Progenitor cell of endocrine pancreas (in vitro differentiated cells): ENCODE measurements around the gene ACO1. TPM values are rescaled to one million over a fixed set of nuclear protein-coding genes. Genes with fewer than 3 reads are reported as not detected.

ENCODE experiments used
- DNase-seq: peaks from one replicate; pipeline ENCODE4 v3.0.0; 2021; ENCODE audit warnings: low spot score; ENCODE audit not compliant: unreplicated experiment
- H3K27ac Mint-ChIP-seq: 2 replicates; pipeline ENCODE4 v1.8.0; 2021; ENCODE audit warnings: mild to moderate bottlenecking, moderate library complexity, mixed read lengths
- H3K27me3 Mint-ChIP-seq: 2 replicates; pipeline ENCODE4 v1.8.0; 2021; ENCODE audit warnings: mixed read lengths
- H3K36me3 Mint-ChIP-seq: 2 replicates; pipeline ENCODE4 v1.8.0; 2022; ENCODE audit warnings: mixed read lengths; ENCODE audit not compliant: insufficient read depth
- H3K4me1 Mint-ChIP-seq: 2 replicates; pipeline ENCODE4 v1.8.0; 2021; ENCODE audit warnings: low read depth, mixed read lengths
- H3K4me3 Mint-ChIP-seq: 2 replicates; pipeline ENCODE4 v1.8.0; 2021; ENCODE audit warnings: low read depth, mild to moderate bottlenecking, moderate library complexity, mixed read lengths
- H3K9me3 Mint-ChIP-seq: 2 replicates; pipeline ENCODE4 v1.8.0; 2021; ENCODE audit warnings: low read depth, mixed read lengths
- total RNA-seq: library from RNA; stranded (reverse); gene quantifications from 2 replicates; pipeline ENCODE4 v1.2.1, GENCODE V29; 2021
- TF ChIP-seq, protein P1 (sequence below): fragments of 200-600 bp; sonication (generic); IDR thresholded peaks from one replicate; pipeline ENCODE4 v1.5.0; 2021; ENCODE audit warnings: antibody characterized with exemption, mild to moderate bottlenecking; ENCODE audit not compliant: unreplicated experiment

The ACO1 gene
- total RNA-seq, 1 donor from 2014 or later = 21.7 TPM

- H3K27me3 Mint-ChIP-seq = no peaks in the 10 kb centered on the region
- no peaks in the 10 kb centered on the region for H3K9me3 Mint-ChIP-seq
- TF ChIP-seq, protein P1, sequence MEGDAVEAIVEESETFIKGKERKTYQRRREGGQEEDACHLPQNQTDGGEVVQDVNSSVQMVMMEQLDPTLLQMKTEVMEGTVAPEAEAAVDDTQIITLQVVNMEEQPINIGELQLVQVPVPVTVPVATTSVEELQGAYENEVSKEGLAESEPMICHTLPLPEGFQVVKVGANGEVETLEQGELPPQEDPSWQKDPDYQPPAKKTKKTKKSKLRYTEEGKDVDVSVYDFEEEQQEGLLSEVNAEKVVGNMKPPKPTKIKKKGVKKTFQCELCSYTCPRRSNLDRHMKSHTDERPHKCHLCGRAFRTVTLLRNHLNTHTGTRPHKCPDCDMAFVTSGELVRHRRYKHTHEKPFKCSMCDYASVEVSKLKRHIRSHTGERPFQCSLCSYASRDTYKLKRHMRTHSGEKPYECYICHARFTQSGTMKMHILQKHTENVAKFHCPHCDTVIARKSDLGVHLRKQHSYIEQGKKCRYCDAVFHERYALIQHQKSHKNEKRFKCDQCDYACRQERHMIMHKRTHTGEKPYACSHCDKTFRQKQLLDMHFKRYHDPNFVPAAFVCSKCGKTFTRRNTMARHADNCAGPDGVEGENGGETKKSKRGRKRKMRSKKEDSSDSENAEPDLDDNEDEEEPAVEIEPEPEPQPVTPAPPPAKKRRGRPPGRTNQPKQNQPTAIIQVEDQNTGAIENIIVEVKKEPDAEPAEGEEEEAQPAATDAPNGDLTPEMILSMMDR = no peak
- H3K36me3 Mint-ChIP-seq = peaks cover 3% of the 10 kb centered on the region
- DNase-seq = no peak
- no peak overlapping the region for H3K27ac Mint-ChIP-seq
- H3K4me3 Mint-ChIP-seq = no peak overlapping the region
- H3K4me1 Mint-ChIP-seq = peaks cover 3% of the 10 kb centered on the region
Observed at GRCh38 chr9:32399110-32399815, 14.8 kb downstream of the ACO1 start.

DNA sequence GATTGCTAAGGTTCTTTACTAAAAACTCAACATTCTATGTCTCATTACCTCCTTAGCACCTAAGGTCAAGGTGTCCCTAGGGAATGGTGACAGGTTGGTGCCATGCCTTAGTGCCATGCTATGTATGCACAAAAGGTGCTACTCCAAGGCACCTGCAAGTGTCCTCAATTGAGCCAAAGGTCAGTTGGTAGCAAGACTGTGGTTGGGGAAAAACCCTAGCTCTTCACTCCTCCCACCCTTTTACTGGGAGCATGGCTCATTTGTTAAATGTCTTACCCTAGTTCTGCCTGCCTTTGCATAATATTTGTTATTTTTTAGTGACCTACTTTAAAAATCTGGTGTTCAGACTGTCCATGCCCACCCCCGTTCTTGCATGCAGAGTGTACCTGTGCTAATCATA lies 17.0 kb downstream of the ACO1 start:
- Mint-ChIP-seq H3K9me3 (no peaks in the 10 kb centered on the region), H3K27ac (no peak overlapping the region), H3K4me1 (peaks cover 3% of the 10 kb centered on the region), H3K27me3 (no peaks in the 10 kb centered on the region), H3K4me3 (no peak overlapping the region), H3K36me3 (peaks cover 9% of the 10 kb centered on the region)
- TF ChIP-seq, protein P1 = no peak
- no peak for DNase-seq

DNA sequence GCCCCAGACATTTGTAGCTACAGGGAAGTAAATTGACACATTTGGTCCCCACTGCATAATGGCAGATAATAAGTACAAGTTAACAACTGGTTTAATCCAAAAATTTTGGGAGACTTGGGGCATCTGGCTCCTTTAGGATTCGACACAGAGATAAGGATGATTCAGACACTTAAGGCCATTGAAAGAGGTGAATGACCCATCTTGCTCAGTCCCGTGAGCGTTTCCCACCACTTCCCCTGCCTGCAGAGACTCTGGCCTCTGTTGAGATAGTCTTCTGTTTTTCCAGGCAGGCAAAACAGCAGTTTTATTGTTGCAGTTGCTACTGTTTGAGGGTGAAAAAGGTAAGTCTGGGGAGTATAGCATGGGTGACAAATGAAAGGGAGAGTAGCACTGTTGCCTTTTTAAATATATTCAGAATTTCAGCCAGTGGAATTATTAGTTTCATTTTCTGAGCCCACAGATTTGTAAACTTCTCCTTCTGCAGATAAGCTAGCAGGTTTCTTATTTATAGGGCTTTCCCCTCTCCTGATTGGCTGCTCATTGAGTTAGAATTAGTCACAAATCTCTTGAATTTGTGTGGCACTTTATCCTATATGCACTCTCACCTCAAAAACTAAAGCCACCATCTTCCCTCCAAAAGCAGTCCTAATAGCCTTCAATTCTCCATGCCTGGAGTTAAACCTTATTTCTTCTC lies 19.3 kb downstream of the ACO1 start:
- no peaks in the 10 kb centered on the region for H3K27me3 Mint-ChIP-seq
- DNase-seq = no peak
- H3K9me3 Mint-ChIP-seq = no peaks in the 10 kb centered on the region
- no peak overlapping the region for H3K4me3 Mint-ChIP-seq
- no peak overlapping the region for H3K27ac Mint-ChIP-seq
- peaks cover 20% of the 10 kb centered on the region for H3K36me3 Mint-ChIP-seq
- peaks cover 3% of the 10 kb centered on the region for H3K4me1 Mint-ChIP-seq
- TF ChIP-seq, protein P1 = no peak

DNA sequence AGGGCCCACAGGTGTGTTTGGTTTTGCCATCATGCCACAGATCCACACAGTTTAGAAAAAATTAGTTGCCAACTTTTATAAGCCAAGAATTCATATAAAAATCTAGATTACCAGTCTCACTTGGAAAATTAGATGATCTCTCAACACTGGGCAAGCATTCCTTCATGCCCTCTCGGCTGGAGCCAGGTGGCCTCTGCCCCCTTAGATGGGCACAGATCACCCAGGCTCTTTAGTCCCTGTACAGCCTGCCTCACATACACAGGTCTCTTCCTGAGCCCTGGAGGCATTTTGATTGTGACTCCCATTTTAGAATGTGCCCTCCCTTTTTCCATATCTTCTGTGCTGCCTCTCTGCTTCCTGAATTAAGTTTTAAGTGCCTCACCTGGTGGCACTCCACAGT lies 20.0 kb downstream of the ACO1 start:
- no peak for DNase-seq
- Mint-ChIP-seq H3K27ac (no peak overlapping the region), H3K4me1 (peaks cover 3% of the 10 kb centered on the region), H3K9me3 (no peaks in the 10 kb centered on the region), H3K4me3 (no peak overlapping the region), H3K27me3 (no peaks in the 10 kb centered on the region), H3K36me3 (peaks cover 23% of the 10 kb centered on the region)
- TF ChIP-seq, protein P1 = no peak

GRCh38 chr9:32404856-32405255 lies 20.4 kb downstream of the ACO1 start:
- DNase-seq = no peak
- peaks cover 23% of the 10 kb centered on the region for H3K36me3 Mint-ChIP-seq
- H3K4me1 Mint-ChIP-seq = peaks cover 3% of the 10 kb centered on the region
- H3K4me3 Mint-ChIP-seq = no peak overlapping the region
- H3K9me3 Mint-ChIP-seq = no peaks in the 10 kb centered on the region
- H3K27ac Mint-ChIP-seq = no peak overlapping the region
- no peaks in the 10 kb centered on the region for H3K27me3 Mint-ChIP-seq
- TF ChIP-seq, protein P1 = no peak
